Suprapubic skin (tissue), 4 donors: Measurements from ENCODE around the gene TRAPPC10. TPM values are rescaled to one million over a fixed set of nuclear protein-coding genes. Genes with fewer than 3 reads are reported as not detected.

Experiments
- DNase-seq, 2 donors: peaks; one replicate each; pipeline ENCODE4 v3.0.0-alpha.2; 2019; ENCODE audit warnings: low spot score in 2 of 2
- H3K27ac ChIP-seq: fragments of 200-600 bp; sonication (generic); one replicate; pipeline ENCODE4 v1.5.1; 2019
- H3K27me3 ChIP-seq: fragments of 200-600 bp; sonication (generic); one replicate; pipeline ENCODE4 v1.5.1; 2019
- H3K36me3 ChIP-seq: fragments of 200-600 bp; sonication (generic); one replicate; pipeline ENCODE4 v1.5.1; 2019
- H3K4me1 ChIP-seq: fragments of 200-600 bp; sonication (generic); one replicate; pipeline ENCODE4 v1.5.1; 2019
- H3K4me3 ChIP-seq: fragments of 200-600 bp; sonication (generic); one replicate; pipeline ENCODE4 v1.5.1; 2019; ENCODE audit warnings: mild to moderate bottlenecking
- H3K9me3 ChIP-seq: fragments of 200-600 bp; sonication (generic); one replicate; pipeline ENCODE4 v1.5.1; 2019
- EP300 ChIP-seq: sonication (generic); formaldehyde crosslinking; IDR thresholded peaks from one replicate; pipeline ENCODE4 v1.6.1; 2017; ENCODE audit warnings: antibody characterized with exemption
- POLR2A ChIP-seq, 2 donors: fragments of 450-650 bp; IDR thresholded peaks; one replicate each; pipeline ENCODE4 v1.6.1; 2017; ENCODE audit warnings: antibody characterized with exemption in 2 of 2, mild to moderate bottlenecking in 2 of 2, moderate library complexity in 2 of 2
- POLR2AphosphoS5 ChIP-seq, 3 donors: sonication (generic); formaldehyde crosslinking; IDR thresholded peaks; one replicate each; pipeline ENCODE4 v1.6.1; 2017; ENCODE audit warnings: antibody characterized with exemption in 3 of 3
- WGBS: methylation state at CpG from one replicate; pipeline ENCODE4 v1.1.5; 2018; 5-methylcytosine and 5-hydroxymethylcytosine counted together
- total RNA-seq, 4 donors: library from RNA; depleted of rRNA; stranded (reverse); fragments of >200 nt; gene quantifications; one replicate each; pipeline ENCODE4 v1.1.0, GENCODE V29; 2016
- TF ChIP-seq, protein P1 (sequence below), 2 donors: fragments of 200-600 bp in 1 of 2; fragments of 450-650 bp in 1 of 2; sonication (generic) in 1 of 2; IDR thresholded peaks; one replicate each; pipeline ENCODE4 v1.5.1; 2016 to 2019; ENCODE audit warnings: antibody characterized with exemption in 2 of 2, mild to moderate bottlenecking in 1 of 2, moderate library complexity in 1 of 2

The TRAPPC10 gene
- total RNA-seq, 4 donors from 2014 or later = 31.0 to 51.8 (median 43.0) TPM

DNA sequence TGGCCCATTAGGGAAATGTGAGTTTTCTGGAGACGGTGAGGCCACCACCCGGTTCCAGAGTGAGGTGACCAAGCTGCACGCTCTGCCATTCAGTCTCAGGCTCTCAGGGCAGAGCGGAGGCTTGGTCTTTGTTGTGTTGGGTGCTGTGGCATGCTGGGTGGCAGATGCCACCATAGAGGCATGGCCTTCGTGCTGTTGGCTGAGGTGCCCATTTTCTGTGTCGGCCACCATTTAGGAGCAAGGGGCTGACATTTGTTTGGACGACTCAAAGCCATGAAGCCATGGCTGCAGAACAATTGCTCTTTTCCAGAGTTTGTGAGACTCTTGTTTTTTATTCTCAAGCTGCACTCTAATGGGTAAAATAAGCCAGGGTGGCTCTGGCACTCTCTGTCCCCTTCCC lies 58.3 kb downstream of the TRAPPC10 start:
- Histone ChIP-seq H3K36me3 (peaks cover 66% of the 10 kb centered on the region), H3K27ac (no peak overlapping the region)
- WGBS = 93% methylated on average over 7 of the region's 7 CpGs

DNA sequence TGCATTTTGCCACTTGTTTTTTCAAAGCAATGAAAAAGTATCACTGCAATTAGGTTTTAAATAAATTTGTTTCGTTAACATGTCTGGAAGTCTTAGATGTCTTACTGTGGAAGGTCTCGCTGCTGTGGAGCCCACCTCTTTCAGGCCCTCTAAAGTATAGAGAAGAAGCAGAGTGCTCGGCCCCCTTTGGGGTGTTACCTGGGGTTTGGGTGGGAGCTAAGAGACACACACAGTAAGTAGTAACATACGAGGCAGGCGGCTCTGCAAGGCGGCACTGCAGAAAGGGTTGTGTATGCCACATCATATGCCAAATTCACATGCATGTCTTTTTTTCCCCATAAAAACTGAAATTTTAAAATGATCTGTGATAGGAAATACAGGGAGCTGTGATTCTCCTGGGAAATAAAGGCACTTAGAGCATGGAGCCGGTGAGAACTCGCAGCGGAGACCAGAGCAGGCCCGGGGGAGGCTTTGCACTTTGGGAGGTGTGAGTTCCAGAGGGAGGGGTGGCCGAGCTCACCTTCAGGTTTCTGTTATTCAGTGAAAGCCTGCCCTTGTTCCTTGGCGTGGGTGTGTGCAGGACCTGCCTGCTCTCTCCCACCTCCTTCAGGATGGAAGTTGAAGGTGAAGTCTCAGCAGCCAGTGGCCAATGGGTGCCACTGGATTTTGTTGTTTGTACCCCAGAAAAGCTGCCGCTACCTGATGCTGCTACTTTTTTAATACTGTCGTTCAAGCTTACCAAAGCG lies 59.4 kb downstream of the TRAPPC10 start:
- 88% methylated on average over 15 of the region's 15 CpGs for WGBS
- Histone ChIP-seq H3K9me3 (no peaks in the 10 kb centered on the region), H3K36me3 (peaks cover 66% of the 10 kb centered on the region)

More for the DNA sequence above, 58.3 kb downstream of the TRAPPC10 start:
- Histone ChIP-seq H3K27me3 (no peaks in the 10 kb centered on the region), H3K4me1 (no peaks in the 10 kb centered on the region), H3K4me3 (no peak overlapping the region), H3K9me3 (no peaks in the 10 kb centered on the region)
- peak in 1 of 2 donors; percentile 35 for DNase-seq
- TF ChIP-seq POLR2AphosphoS5 (IDR thresholded peaks at IDR 0.05) (no peak), EP300 (no peak), POLR2A (IDR thresholded peaks at IDR 0.05) (no peak)
- TF ChIP-seq, protein P1, sequence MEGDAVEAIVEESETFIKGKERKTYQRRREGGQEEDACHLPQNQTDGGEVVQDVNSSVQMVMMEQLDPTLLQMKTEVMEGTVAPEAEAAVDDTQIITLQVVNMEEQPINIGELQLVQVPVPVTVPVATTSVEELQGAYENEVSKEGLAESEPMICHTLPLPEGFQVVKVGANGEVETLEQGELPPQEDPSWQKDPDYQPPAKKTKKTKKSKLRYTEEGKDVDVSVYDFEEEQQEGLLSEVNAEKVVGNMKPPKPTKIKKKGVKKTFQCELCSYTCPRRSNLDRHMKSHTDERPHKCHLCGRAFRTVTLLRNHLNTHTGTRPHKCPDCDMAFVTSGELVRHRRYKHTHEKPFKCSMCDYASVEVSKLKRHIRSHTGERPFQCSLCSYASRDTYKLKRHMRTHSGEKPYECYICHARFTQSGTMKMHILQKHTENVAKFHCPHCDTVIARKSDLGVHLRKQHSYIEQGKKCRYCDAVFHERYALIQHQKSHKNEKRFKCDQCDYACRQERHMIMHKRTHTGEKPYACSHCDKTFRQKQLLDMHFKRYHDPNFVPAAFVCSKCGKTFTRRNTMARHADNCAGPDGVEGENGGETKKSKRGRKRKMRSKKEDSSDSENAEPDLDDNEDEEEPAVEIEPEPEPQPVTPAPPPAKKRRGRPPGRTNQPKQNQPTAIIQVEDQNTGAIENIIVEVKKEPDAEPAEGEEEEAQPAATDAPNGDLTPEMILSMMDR (IDR thresholded peaks at IDR 0.05) = no peak

DNA sequence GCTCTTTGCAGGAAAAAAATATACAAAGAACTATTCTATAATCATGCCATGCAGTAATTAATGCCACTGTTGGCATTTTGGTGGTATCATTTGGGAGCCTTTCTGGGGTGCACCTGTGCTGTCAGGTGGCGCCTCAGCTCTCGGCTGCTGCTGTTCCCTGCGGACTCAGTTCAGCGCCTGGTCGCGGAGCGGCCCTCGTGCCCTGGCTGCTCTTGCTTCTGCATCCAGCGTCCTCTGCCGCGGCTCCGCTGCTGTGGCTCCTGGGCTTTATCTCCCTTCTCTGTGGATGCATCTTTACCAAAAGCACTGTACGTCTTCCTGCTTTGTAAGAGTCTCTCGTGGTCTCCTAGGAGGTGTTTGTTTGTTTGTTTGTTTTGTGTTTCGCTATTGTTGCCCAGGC lies 60.0 kb downstream of the TRAPPC10 start:
- Histone ChIP-seq H3K9me3 (no peaks in the 10 kb centered on the region), H3K27ac (no peak overlapping the region), H3K36me3 (peaks cover 67% of the 10 kb centered on the region), H3K4me1 (no peaks in the 10 kb centered on the region), H3K4me3 (no peak overlapping the region), H3K27me3 (no peaks in the 10 kb centered on the region)
- DNase-seq = no peak
- 96% methylated on average over 10 of the region's 15 CpGs for WGBS
- TF ChIP-seq POLR2AphosphoS5 (IDR thresholded peaks at IDR 0.05) = no peak
- TF ChIP-seq, protein P1 (IDR thresholded peaks at IDR 0.05) = no peak
- TF ChIP-seq POLR2A (IDR thresholded peaks at IDR 0.05) = no peak
- TF ChIP-seq EP300 = no peak

More for the DNA sequence above, 59.4 kb downstream of the TRAPPC10 start:
- Histone ChIP-seq H3K27me3 (no peaks in the 10 kb centered on the region), H3K4me3 (no peak overlapping the region), H3K27ac (no peak overlapping the region), H3K4me1 (no peaks in the 10 kb centered on the region)
- DNase-seq = no peak
- no peak for TF ChIP-seq POLR2A (IDR thresholded peaks at IDR 0.05)
- no peak for TF ChIP-seq POLR2AphosphoS5 (IDR thresholded peaks at IDR 0.05)
- TF ChIP-seq, protein P1 (IDR thresholded peaks at IDR 0.05) = no peak

DNA sequence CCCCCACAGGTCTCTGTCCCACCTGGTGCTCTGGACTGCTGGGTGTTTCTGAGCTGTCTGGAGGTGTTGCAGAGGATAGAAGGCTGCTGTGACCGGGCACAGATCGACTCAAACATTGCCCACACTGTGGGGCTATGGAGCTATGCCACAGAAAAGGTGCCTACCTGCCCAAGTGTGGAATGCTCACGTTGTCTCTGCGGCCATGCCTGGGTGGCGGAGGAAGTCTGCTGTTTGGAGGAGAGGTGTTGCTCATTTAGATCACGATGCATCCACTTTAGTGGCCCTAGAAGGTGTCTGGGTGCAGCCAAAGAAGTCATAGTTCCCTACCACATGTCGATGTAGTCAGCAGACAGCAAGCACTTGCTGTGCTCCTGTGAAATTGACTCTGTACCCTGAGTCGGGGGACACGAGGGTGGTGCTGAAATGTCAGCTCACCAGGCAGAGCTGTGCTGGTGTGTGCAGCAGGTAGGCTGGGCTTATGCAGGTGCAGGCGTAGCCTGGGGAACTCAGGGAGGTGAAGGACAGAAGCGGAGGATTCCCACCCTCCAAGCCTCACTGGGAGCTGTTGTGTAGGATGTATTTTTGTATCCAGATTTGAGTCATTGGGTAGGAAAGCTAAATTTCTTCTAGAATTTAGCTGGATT lies 62.3 kb downstream of the TRAPPC10 start:
- WGBS = 88% methylated on average over 9 of the region's 11 CpGs

DNA sequence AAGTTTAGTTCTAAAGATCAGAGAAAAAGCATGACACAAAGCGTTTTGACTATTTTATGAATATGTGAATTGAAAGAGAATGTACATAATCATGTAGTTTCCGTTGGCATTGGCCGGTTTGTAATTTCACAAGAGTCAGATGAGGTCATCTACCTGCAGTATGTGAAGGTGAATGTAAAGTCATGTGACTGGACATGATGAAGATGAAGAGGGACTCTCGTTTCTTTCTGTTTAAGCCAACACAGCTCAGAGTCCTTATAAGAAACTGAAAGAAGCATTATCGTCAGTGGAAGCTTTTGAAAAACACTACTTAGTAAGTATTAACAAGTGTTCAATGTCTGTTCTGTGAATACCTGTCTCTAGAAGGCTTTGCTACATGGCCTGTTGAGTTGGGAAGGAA lies 64.2 kb downstream of the TRAPPC10 start:
- no peaks in the 10 kb centered on the region for H3K4me1 ChIP-seq
- no peak overlapping the region for H3K27ac ChIP-seq
- no peaks in the 10 kb centered on the region for H3K9me3 ChIP-seq
- no peak overlapping the region for H3K4me3 ChIP-seq
- DNase-seq = no peak
- peaks cover 86% of the 10 kb centered on the region for H3K36me3 ChIP-seq
- WGBS = 92% methylated on average over 5 of the region's 5 CpGs
- no peaks in the 10 kb centered on the region for H3K27me3 ChIP-seq
- TF ChIP-seq, protein P1 (IDR thresholded peaks at IDR 0.05) = no peak
- TF ChIP-seq POLR2AphosphoS5 (IDR thresholded peaks at IDR 0.05) (no peak), POLR2A (IDR thresholded peaks at IDR 0.05) (no peak), EP300 (no peak)

More for the DNA sequence above, 62.3 kb downstream of the TRAPPC10 start:
- Histone ChIP-seq H3K27ac (no peak overlapping the region), H3K4me3 (no peak overlapping the region), H3K27me3 (no peaks in the 10 kb centered on the region), H3K4me1 (no peaks in the 10 kb centered on the region), H3K9me3 (no peaks in the 10 kb centered on the region), H3K36me3 (peaks cover 77% of the 10 kb centered on the region)
- no peak for DNase-seq
- TF ChIP-seq, protein P1 (IDR thresholded peaks at IDR 0.05) = no peak
- TF ChIP-seq EP300 (no peak), POLR2A (IDR thresholded peaks at IDR 0.05) (no peak), POLR2AphosphoS5 (IDR thresholded peaks at IDR 0.05) (no peak)
